Activated naive CD8-positive, alpha-beta T cell treated with anti-CD3 and anti-CD28 coated beads, Interleukin-2, amount 50 U/mL, for 24 hours (primary cell): ENCODE results near the gene EVL.
A peak's percentile ranks its signal among the peaks of the same experiment; 100 is the strongest.
"Not testable (repeated sequence)": the region's sequence is repeated elsewhere in the genome, so short reads cannot be mapped to it uniquely, and the experiment has no call there.

Source experiments
- ATAC-seq: fragments of 150-1000 bp; cut with Tn5 transposase; one replicate; pipeline ENCODE4 v1.10.0; 2021
- DNase-seq: peaks from one replicate; pipeline ENCODE4 v3.0.0; 2021
- H3K27ac Mint-ChIP-seq: one replicate; pipeline ENCODE4 v1.8.0; 2021; ENCODE audit warnings: mild to moderate bottlenecking, mixed read lengths
- H3K27me3 Mint-ChIP-seq: one replicate; pipeline ENCODE4 v1.8.0; 2021; ENCODE audit warnings: mixed read lengths
- H3K36me3 Mint-ChIP-seq: one replicate; pipeline ENCODE4 v1.8.0; 2021; ENCODE audit warnings: low read depth, mixed read lengths
- H3K4me1 Mint-ChIP-seq: one replicate; pipeline ENCODE4 v1.8.0; 2021; ENCODE audit warnings: mixed read lengths
- H3K4me3 Mint-ChIP-seq: one replicate; pipeline ENCODE4 v1.8.0; 2021; ENCODE audit warnings: mild to moderate bottlenecking, moderate library complexity, mixed read lengths
- H3K9me3 Mint-ChIP-seq: one replicate; pipeline ENCODE4 v1.8.0; 2021; ENCODE audit warnings: mixed read lengths

EVL gene

DNA sequence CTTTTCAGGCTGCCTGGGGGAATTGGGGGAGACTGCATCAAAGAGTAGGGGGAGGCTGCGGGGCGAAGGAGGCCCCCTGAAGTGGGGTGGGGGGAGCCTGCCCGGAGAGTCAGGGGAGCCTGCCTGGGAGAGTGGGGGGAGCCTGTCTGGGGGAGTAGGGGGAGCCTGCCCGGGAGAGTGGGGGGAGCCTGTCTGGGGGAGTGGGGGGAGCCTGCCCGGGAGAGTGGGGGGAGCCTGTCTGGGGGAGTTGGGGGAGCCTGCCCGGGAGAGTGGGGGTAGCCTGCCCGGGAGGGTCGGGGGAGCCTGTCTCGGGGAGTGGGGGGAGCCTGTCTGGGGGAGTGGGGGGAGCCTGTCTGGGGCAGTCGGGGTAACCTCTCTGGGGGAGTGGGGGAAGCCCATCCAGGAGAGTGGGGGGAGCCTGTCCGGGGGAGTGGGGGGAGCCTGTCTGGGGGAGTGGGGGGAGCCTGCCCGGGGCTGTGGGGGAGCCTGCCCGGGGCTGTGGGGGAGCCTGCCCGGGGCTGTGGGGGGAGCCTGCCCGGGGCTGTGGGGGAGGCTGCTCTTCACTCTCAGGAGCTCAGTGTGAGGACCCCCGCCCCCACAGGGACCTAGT lies 100.7 kb downstream of the EVL start:
- Mint-ChIP-seq H3K4me3 (peak overlapping the region; percentile 72), H3K27ac (peak overlapping the region; percentile 17), H3K27me3 (no peaks in the 10 kb centered on the region), H3K36me3 (no peaks in the 10 kb centered on the region), H3K9me3 (no peaks in the 10 kb centered on the region), H3K4me1 (peaks cover 10% of the 10 kb centered on the region)
- no peak for ATAC-seq
- no peak for DNase-seq

DNA sequence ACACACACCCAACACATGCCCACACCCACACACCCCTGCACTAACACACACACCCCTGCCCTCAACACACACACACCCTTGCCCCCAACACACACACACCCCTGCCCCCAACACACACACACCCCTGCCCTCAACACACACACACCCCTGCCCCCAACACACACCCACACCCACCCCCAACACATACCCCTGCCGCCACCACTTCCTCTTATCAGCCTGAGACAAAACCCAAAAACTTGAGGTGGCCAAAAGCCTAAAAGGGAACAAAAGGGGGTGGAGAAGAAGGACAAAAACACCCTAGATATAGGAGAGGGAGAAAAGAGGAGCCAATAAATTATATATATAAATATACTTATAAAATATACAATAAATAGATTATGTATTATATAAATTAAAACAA lies 103.3 kb downstream of the EVL start:
- H3K27ac Mint-ChIP-seq, result no peak overlapping the region
- no peak overlapping the region for H3K4me3 Mint-ChIP-seq

DNA sequence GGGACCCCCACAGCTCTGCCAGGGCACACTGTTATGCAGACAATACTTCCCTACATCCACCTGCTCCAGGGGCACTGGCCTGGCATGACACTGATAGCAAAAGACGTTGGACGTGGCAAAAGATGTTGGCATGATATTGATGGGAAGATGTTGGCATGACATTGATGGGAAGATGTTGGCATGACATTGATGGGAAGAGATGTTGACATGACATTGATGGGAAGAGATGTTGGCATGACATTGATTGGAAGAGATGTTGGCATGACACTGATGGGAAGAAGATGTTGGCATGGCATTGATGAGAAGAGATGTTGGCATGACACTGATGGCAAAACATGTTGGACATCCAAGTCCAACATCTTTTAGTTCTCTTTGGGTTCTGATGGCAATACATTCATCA lies 105.7 kb downstream of the EVL start:
- no peak overlapping the region for H3K27ac Mint-ChIP-seq
- H3K9me3 Mint-ChIP-seq, result no peaks in the 10 kb centered on the region
- peaks cover 5% of the 10 kb centered on the region for H3K27me3 Mint-ChIP-seq
- peaks cover 8% of the 10 kb centered on the region for H3K4me1 Mint-ChIP-seq
- no peak overlapping the region for H3K4me3 Mint-ChIP-seq
- DNase-seq, result no peak
- H3K36me3 Mint-ChIP-seq, result no peaks in the 10 kb centered on the region
- ATAC-seq, result no peak

More for the DNA sequence above, 103.3 kb downstream of the EVL start:
- Mint-ChIP-seq H3K9me3 (no peaks in the 10 kb centered on the region), H3K27me3 (no peaks in the 10 kb centered on the region), H3K36me3 (no peaks in the 10 kb centered on the region), H3K4me1 (peaks cover 8% of the 10 kb centered on the region)
- ATAC-seq, result no peak
- DNase-seq, result no peak

GRCh38 chr14:100172811-100173210 lies 107.6 kb downstream of the EVL start:
- Mint-ChIP-seq H3K27ac (no peak overlapping the region), H3K4me3 (no peak overlapping the region)

GRCh38 chr14:100173353-100173752 lies 108.1 kb downstream of the EVL start:
- Mint-ChIP-seq H3K9me3 (no peaks in the 10 kb centered on the region), H3K27ac (no peak overlapping the region), H3K4me3 (no peak overlapping the region), H3K27me3 (peaks cover 5% of the 10 kb centered on the region), H3K4me1 (peaks cover 2% of the 10 kb centered on the region), H3K36me3 (no peaks in the 10 kb centered on the region)
- no peak for ATAC-seq
- no peak for DNase-seq

More at GRCh38 chr14:100172811-100173210, 107.6 kb downstream of the EVL start:
- no peak for DNase-seq
- Mint-ChIP-seq H3K4me1 (peaks cover 2% of the 10 kb centered on the region), H3K27me3 (peaks cover 5% of the 10 kb centered on the region), H3K9me3 (no peaks in the 10 kb centered on the region), H3K36me3 (no peaks in the 10 kb centered on the region)
- ATAC-seq, result no peak

DNA sequence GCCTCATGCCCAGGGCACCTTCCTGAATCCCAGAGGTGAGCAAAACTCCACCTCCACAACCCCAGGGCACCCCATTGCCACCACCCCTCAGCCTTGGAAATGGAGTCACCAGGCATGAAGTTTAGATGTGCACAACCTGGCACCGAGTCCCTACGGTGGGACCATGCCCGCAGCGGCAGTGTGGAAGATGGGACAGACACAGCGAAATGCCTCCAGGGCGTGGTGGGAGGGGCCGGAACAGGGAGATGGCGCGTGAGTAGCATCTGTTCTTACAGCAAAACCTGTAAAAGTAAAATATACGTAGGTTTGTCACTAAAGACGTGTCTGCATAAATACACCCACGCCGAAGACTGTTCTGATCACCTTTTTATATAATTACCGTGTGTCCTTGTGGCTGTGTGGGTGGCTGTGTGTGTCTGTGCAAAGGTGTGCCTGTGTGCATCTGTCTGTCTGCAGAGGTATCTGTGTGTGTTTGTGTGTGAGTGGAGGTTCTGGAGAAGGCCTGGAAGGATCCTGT lies 111.6 kb downstream of the EVL start:
- H3K4me1 Mint-ChIP-seq, result no peaks in the 10 kb centered on the region
- no peak overlapping the region for H3K27ac Mint-ChIP-seq
- no peak overlapping the region for H3K4me3 Mint-ChIP-seq
- no peak for DNase-seq
- no peak for ATAC-seq
- H3K27me3 Mint-ChIP-seq, result peaks cover 5% of the 10 kb centered on the region
- H3K9me3 Mint-ChIP-seq, result no peaks in the 10 kb centered on the region
- no peaks in the 10 kb centered on the region for H3K36me3 Mint-ChIP-seq

GRCh38 chr14:100178691-100179090 lies 113.5 kb downstream of the EVL start:
- no peak overlapping the region for H3K27ac Mint-ChIP-seq
- no peaks in the 10 kb centered on the region for H3K36me3 Mint-ChIP-seq
- H3K4me1 Mint-ChIP-seq, result no peaks in the 10 kb centered on the region
- H3K4me3 Mint-ChIP-seq, result no peak overlapping the region
- ATAC-seq, result no peak
- DNase-seq, result no peak
- H3K27me3 Mint-ChIP-seq, result peaks cover 5% of the 10 kb centered on the region
- no peaks in the 10 kb centered on the region for H3K9me3 Mint-ChIP-seq

GRCh38 chr14:100180671-100181070 lies 115.4 kb downstream of the EVL start:
- not testable (repeated sequence) for H3K36me3 Mint-ChIP-seq

GRCh38 chr14:100181876-100182551 lies 116.8 kb downstream of the EVL start:
- DNase-seq, H3K4me1 Mint-ChIP-seq, H3K4me3 Mint-ChIP-seq, ATAC-seq, H3K27me3 Mint-ChIP-seq, H3K27ac Mint-ChIP-seq, H3K36me3 Mint-ChIP-seq, H3K9me3 Mint-ChIP-seq: not testable (repeated sequence)

More at GRCh38 chr14:100180671-100181070, 115.4 kb downstream of the EVL start:
- H3K9me3 Mint-ChIP-seq, ATAC-seq, DNase-seq, H3K4me1 Mint-ChIP-seq, H3K4me3 Mint-ChIP-seq, H3K27me3 Mint-ChIP-seq, H3K27ac Mint-ChIP-seq: not testable (repeated sequence)

DNA sequence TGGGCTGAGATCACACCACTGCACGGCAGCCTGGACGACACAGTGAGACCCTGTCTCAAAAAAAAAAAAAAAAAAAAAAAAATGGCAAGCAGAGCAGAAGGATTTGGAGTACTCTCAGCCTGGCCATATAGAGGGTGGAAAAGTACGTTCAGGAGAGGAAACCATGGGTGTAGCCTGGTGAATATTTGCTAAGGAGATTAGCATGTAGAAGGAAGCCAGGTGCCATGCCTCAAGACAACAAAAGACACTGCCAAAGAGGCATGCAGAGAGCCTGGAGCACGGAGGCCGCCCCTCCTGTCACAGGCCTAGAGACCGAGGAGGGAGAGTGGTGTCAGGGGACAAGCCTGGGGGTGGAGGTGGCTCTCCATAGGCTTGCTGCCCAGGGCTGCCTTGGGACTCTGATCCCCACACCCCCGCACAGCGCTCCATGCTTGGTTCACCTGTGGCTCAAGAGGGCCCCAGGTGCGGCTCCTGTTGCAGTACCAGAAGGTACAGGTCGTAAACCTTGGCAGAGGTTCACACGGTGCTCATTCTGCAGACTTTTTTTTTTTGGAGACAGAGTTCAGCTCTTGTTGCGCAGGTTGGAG lies 122.1 kb downstream of the EVL start:
- Mint-ChIP-seq H3K36me3 (no peaks in the 10 kb centered on the region), H3K27ac (no peak overlapping the region)
- DNase-seq, result no peak

DNA sequence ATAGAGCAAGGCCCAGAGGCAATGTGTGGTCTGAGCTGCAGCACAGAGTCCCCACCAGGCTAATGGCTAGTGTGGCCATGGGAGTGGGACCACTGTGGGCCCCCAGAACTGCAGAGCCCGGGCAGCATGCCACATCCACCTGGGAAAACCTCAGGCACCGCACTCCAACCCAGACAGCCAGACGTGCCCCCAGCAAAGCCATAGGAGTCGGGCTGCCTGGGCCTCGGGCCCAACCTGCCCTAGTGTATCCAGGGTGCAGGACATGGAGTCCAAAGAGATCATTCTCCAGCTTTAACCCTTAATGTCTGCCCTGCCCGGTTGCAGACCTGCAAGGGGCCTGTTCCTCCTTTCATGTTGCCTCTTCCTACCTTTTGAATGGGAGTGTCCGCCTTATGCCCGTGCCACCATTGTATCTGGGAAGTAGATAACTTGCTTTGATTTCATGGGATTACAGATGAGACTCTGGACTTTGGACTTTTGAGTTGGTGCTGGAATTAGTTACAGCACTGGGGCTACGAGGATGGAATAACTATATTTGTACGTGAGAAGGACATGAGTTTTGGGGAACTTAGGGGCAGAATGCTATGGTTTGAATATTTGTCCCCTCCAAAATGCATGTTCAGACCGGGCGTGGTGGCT lies 123.3 kb downstream of the EVL start:
- DNase-seq (no peak), ATAC-seq (no peak)
- Mint-ChIP-seq H3K27me3 (no peaks in the 10 kb centered on the region), H3K4me1 (peaks cover 5% of the 10 kb centered on the region), H3K9me3 (no peaks in the 10 kb centered on the region), H3K4me3 (no peak overlapping the region), H3K27ac (no peak overlapping the region), H3K36me3 (no peaks in the 10 kb centered on the region)

More for the DNA sequence above, 122.1 kb downstream of the EVL start:
- Mint-ChIP-seq H3K4me3 (no peak overlapping the region), H3K27me3 (no peaks in the 10 kb centered on the region), H3K4me1 (no peaks in the 10 kb centered on the region), H3K9me3 (no peaks in the 10 kb centered on the region)
- ATAC-seq, result no peak

DNA sequence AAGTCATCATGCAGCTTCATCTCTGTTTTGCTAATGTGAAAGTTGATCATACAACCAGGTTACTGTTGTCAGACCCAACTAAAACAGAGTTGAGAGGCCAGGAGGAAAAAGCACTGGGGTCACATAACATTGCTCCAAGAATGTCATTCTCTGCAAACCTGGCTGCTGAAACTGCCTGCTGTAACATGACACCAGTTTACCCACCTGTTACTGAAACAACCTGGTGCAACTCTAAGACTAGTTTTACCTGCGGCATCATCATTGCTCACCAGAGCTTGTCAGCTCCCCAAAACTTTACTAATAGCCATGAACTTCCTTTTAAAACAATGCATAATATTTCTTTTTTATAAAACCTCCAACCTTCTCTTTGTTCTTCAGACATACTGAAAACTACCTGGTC lies 124.9 kb downstream of the EVL start:
- no peaks in the 10 kb centered on the region for H3K27me3 Mint-ChIP-seq
- DNase-seq (no peak), ATAC-seq (no peak)
- H3K27ac Mint-ChIP-seq, result no peak overlapping the region
- no peaks in the 10 kb centered on the region for H3K36me3 Mint-ChIP-seq
- H3K9me3 Mint-ChIP-seq, result no peaks in the 10 kb centered on the region
- H3K4me3 Mint-ChIP-seq, result no peak overlapping the region
- H3K4me1 Mint-ChIP-seq, result peaks cover 12% of the 10 kb centered on the region

GRCh38 chr14:100191584-100192249 lies 126.5 kb downstream of the EVL start:
- peak overlapping the region; percentile 68 for H3K4me3 Mint-ChIP-seq
- peak overlapping the region; percentile 87 for H3K27ac Mint-ChIP-seq
- no peaks in the 10 kb centered on the region for H3K9me3 Mint-ChIP-seq
- ATAC-seq (no peak), DNase-seq (no peak)
- no peaks in the 10 kb centered on the region for H3K27me3 Mint-ChIP-seq
- H3K36me3 Mint-ChIP-seq, result no peaks in the 10 kb centered on the region
- peaks cover 12% of the 10 kb centered on the region for H3K4me1 Mint-ChIP-seq

GRCh38 chr14:100192250-100192671 lies 127.0 kb downstream of the EVL start:
- Mint-ChIP-seq H3K4me1 (peaks cover 12% of the 10 kb centered on the region), H3K4me3 (peak overlapping the region; percentile 68), H3K36me3 (no peaks in the 10 kb centered on the region), H3K27ac (peak overlapping the region; percentile 87), H3K27me3 (no peaks in the 10 kb centered on the region), H3K9me3 (no peaks in the 10 kb centered on the region)
- ATAC-seq (no peak), DNase-seq (peak; percentile 20)
